K562 (cell line): ENCODE data around the gene C1orf116. TPM values are rescaled to one million over a fixed set of nuclear protein-coding genes. Genes with fewer than 3 reads are reported as not detected.
A peak's percentile ranks its signal among the peaks of the same experiment; 100 is the strongest.

Source experiments
- CBFA2T2 ChIP-seq: fragments of 450-650 bp; conservative IDR thresholded peaks from 2 replicates; pipeline ENCODE4 v1.6.1; 2017; ENCODE audit warnings: mild to moderate bottlenecking
- EGR1 ChIP-seq: fragments of 450-650 bp; conservative IDR thresholded peaks from 2 replicates; pipeline ENCODE4 v1.6.1; 2017; ENCODE audit warnings: mild to moderate bottlenecking
- MNT ChIP-seq, 2 experiments: fragments of 450-650 bp; conservative IDR thresholded peaks; 2 replicates each; pipeline ENCODE4 v1.6.1; 2017; ENCODE audit warnings: mild to moderate bottlenecking in 2 of 2, moderate library complexity in 2 of 2
- NFATC3 ChIP-seq: fragments of 450-650 bp; IDR thresholded peaks from 2 replicates; pipeline ENCODE4 v1.6.1; 2017; ENCODE audit warnings: mild to moderate bottlenecking
- RBM15 ChIP-seq: fragments of 200-400 bp; formaldehyde crosslinking; IDR thresholded peaks from 2 replicates; pipeline ENCODE4 v1.6.1; 2018; ENCODE audit warnings: mild to moderate bottlenecking, low read length, moderate library complexity; ENCODE audit not compliant: insufficient read depth
- RBM17 ChIP-seq: fragments of 200-400 bp; formaldehyde crosslinking; IDR thresholded peaks from 2 replicates; pipeline ENCODE4 v1.6.1; 2017; ENCODE audit warnings: low read depth, mild to moderate bottlenecking, low read length, borderline replicate concordance
- SIN3A ChIP-seq, 2 experiments: fragments of 150-350 bp in 1 of 2; IDR thresholded peaks; 2 replicates each; pipeline ENCODE4 v1.6.1; 2011 to 2016; ENCODE audit warnings: borderline replicate concordance in 2 of 2, low read depth in 2 of 2, low read length in 2 of 2, mild to moderate bottlenecking in 2 of 2, moderate library complexity in 2 of 2; ENCODE audit not compliant: control insufficient read depth in 1 of 2
- SOX6 ChIP-seq: fragments of 450-650 bp; IDR thresholded peaks from 2 replicates; pipeline ENCODE4 v1.6.1; 2014; ENCODE audit warnings: mild to moderate bottlenecking
- ZC3H11A ChIP-seq: IDR thresholded peaks from 2 replicates; pipeline ENCODE4 v1.6.1; 2012; ENCODE audit warnings: low read depth, low read length, improper control_type of control experiment
- ZNF133 ChIP-seq: fragments of 250-450 bp; sonication (Bioruptor Pico); IDR thresholded peaks from 2 replicates; pipeline ENCODE4 v1.4.0; 2020; ENCODE audit warnings: mild to moderate bottlenecking
- ZNF41 ChIP-seq: fragments of 250-450 bp; sonication (Bioruptor Pico); conservative IDR thresholded peaks from 2 replicates; pipeline ENCODE4 v1.4.0; 2020; ENCODE audit warnings: mild to moderate bottlenecking
- polyA plus RNA-seq, 8 experiments: library from polyadenylated mRNA; depleted of rRNA in 4 of 8; stranded (reverse) in 5 of 8; unstranded in 3 of 8; fragments of >200 nt; fragmentation: Nextera tagmentation in 2 of 8; fragmentation: Illumina TruSeq in 1 of 8; extraction: Ambion mirVana in 2 of 8; extraction: Trizol in 1 of 8; gene quantifications; 2 replicates each; pipeline versions ENCODE4 v1.2.1 to v1.2.3, GENCODE V29; 2011 to 2014; ENCODE audit warnings: inconsistent platforms in 1 of 8, missing spikeins in 1 of 8
- total RNA-seq, 7 experiments: library from RNA; depleted of rRNA in 6 of 7; stranded (reverse); fragments of >200 nt in 6 of 7; fragmentation: Illumina TruSeq in 2 of 7; extraction: Trizol in 2 of 7; gene quantifications; 2 replicates each; pipeline versions ENCODE4 v1.2.1 to v1.2.3, GENCODE V29; 2011 to 2021; ENCODE audit warnings: low replicate concordance in 1 of 7
- TF ChIP-seq, protein P1 (sequence below): sonication (generic); formaldehyde crosslinking; IDR thresholded peaks from 2 replicates; pipeline ENCODE4 v1.8.1; 2023; ENCODE audit warnings: mild to moderate bottlenecking, missing genetic modification reagents, moderate library complexity
- TF ChIP-seq, protein P2 (sequence below): fragments of 450-650 bp; IDR thresholded peaks from 2 replicates; pipeline ENCODE4 v1.6.1; 2016

The C1orf116 gene
- total and polyA plus RNA-seq, 9 of the 15 experiments (the other 6 are each of a cell fraction or from before 2014, with no cell fraction given) = 0.62 to 3.0 (median 0.95) TPM

- TF ChIP-seq ZNF133 (CRISPR knock-in tag) = no peak
- no peak for TF ChIP-seq EGR1
- no peak for TF ChIP-seq ZNF41 (CRISPR knock-in tag)
- TF ChIP-seq, protein P1, sequence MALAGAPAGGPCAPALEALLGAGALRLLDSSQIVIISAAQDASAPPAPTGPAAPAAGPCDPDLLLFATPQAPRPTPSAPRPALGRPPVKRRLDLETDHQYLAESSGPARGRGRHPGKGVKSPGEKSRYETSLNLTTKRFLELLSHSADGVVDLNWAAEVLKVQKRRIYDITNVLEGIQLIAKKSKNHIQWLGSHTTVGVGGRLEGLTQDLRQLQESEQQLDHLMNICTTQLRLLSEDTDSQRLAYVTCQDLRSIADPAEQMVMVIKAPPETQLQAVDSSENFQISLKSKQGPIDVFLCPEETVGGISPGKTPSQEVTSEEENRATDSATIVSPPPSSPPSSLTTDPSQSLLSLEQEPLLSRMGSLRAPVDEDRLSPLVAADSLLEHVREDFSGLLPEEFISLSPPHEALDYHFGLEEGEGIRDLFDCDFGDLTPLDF (CRISPR knock-in tag) = no peak
- 0 out of 2 replicates have a peak, but pooled peaks have one; percentile 59 for TF ChIP-seq ZC3H11A
- no peak for TF ChIP-seq CBFA2T2
- TF ChIP-seq MNT (conservative IDR thresholded peaks at IDR 0.05) = 0 out of 4 replicates have a peak, but pooled peaks of 1 of the 2 experiments have one; percentile 50
- TF ChIP-seq RBM15 = no peak
- no peak for TF ChIP-seq SIN3A (IDR thresholded peaks at IDR 0.05; ENCODE audit: borderline replicate concordance in 2 of 2, control insufficient read depth in 1 of 2, low read depth in 2 of 2, low read length in 2 of 2)
- no peak for TF ChIP-seq RBM17
- no peak for TF ChIP-seq SOX6
- 0 out of 2 replicates have a peak, but pooled peaks have one; percentile 66 for TF ChIP-seq NFATC3
- TF ChIP-seq, protein P2, sequence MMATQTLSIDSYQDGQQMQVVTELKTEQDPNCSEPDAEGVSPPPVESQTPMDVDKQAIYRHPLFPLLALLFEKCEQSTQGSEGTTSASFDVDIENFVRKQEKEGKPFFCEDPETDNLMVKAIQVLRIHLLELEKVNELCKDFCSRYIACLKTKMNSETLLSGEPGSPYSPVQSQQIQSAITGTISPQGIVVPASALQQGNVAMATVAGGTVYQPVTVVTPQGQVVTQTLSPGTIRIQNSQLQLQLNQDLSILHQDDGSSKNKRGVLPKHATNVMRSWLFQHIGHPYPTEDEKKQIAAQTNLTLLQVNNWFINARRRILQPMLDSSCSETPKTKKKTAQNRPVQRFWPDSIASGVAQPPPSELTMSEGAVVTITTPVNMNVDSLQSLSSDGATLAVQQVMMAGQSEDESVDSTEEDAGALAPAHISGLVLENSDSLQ = 0 out of 2 replicates have a peak, but pooled peaks have one; percentile 24
Measured at GRCh38 chr1:207077470-207078377, 45.2 kb upstream of the C1orf116 start (continued).
